Neural cell (in vitro differentiated cells): ENCODE results near the gene MPPED2.

ENCODE experiments used
- CTCF ChIP-seq: fragments of 450-650 bp; IDR thresholded peaks from 2 replicates; pipeline ENCODE4 v1.5.1; 2014; ENCODE audit warnings: antibody characterized with exemption, mild to moderate bottlenecking, moderate library complexity; ENCODE audit not compliant: poor library complexity, severe bottlenecking
- EP300 ChIP-seq: fragments of 450-650 bp; conservative IDR thresholded peaks from 2 replicates; pipeline ENCODE4 v1.6.1; 2014; ENCODE audit warnings: antibody characterized with exemption, mild to moderate bottlenecking, moderate library complexity; ENCODE audit not compliant: poor library complexity, severe bottlenecking
- EZH2 ChIP-seq: fragments of 200-600, 300-800 bp; shearing (Covaris generic), sonication (generic); IDR thresholded peaks from 2 replicates; pipeline ENCODE4 v1.6.1; 2014; ENCODE audit warnings: antibody characterized with exemption, low read length, borderline replicate concordance, mild to moderate bottlenecking; ENCODE audit not compliant: insufficient read depth, poor library complexity, severe bottlenecking
- POLR2AphosphoS5 ChIP-seq: IDR thresholded peaks from 2 replicates; pipeline ENCODE4 v1.6.1; 2012
- RAD21 ChIP-seq: fragments of 450-650 bp; conservative IDR thresholded peaks from 2 replicates; pipeline ENCODE4 v1.6.1; 2014; ENCODE audit warnings: antibody characterized with exemption, mild to moderate bottlenecking, moderate library complexity

- TF ChIP-seq CTCF, result no peak
- no peak for TF ChIP-seq EP300
- no peak for TF ChIP-seq RAD21
- no peak for TF ChIP-seq EZH2
- no peak for TF ChIP-seq POLR2AphosphoS5
These were observed 208.8 kb downstream of the MPPED2 start for GRCh38 chr11:30377347-30377746.
